Measurements from ENCODE around the gene NOL4L.

DNA sequence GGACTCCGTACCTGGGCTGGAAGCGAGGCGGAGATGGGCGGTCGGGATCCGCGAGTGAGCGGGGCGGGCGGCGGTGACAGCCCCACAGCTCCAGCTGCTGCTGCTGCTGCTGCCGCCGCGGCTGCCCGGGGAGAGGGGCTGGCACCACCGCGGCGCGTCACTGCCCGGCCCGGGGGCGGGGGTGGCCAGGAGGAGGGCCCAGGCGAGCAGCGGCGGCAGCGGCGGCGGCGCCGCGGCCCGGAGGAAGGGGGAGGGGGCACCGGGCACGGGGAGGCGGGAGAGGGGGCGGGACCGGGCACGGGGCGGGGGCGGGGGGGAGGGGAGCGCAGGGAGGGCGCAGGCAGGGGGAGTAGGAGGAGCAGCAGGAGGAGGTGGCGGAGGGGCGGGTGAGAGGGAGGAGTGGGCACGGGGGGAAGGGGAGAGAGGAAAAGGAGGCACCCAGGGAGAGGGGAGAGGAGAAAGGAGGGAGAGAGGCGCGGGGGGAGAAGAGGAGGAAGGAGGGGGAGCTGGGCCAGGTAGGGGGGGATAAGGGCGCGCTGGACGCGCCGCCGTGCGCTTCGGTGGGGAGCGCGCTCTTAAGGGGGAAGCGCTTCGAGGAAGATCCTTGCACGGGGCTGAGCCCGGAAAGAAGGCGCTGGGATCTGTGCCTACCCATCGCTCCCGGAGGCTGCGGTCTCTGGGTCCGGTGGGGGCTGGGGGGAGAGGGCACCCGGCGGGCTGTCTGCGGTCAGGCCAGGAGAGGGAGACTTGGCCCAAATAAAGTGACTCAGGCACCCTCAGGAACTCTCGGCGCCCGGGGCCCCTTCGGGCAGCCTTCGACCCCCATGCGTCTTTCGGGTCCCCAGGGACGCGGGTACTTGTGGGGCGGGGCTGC, 101.5 kb downstream of the NOL4L start:
- TF ChIP-seq, protein P1, sequence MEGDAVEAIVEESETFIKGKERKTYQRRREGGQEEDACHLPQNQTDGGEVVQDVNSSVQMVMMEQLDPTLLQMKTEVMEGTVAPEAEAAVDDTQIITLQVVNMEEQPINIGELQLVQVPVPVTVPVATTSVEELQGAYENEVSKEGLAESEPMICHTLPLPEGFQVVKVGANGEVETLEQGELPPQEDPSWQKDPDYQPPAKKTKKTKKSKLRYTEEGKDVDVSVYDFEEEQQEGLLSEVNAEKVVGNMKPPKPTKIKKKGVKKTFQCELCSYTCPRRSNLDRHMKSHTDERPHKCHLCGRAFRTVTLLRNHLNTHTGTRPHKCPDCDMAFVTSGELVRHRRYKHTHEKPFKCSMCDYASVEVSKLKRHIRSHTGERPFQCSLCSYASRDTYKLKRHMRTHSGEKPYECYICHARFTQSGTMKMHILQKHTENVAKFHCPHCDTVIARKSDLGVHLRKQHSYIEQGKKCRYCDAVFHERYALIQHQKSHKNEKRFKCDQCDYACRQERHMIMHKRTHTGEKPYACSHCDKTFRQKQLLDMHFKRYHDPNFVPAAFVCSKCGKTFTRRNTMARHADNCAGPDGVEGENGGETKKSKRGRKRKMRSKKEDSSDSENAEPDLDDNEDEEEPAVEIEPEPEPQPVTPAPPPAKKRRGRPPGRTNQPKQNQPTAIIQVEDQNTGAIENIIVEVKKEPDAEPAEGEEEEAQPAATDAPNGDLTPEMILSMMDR (IDR thresholded peaks at IDR 0.05): no peak
- TF ChIP-seq RAD21 (conservative IDR thresholded peaks at IDR 0.05 in 1 of 2, IDR thresholded peaks at IDR 0.05 in 1 of 2): no peak
- TF ChIP-seq MYC (IDR thresholded peaks at IDR 0.05; ENCODE audit: borderline replicate concordance, low read length): no peak
